ENCODE data around the gene SLC17A4. TPM values are rescaled to one million over a fixed set of nuclear protein-coding genes. Genes with fewer than 3 reads are reported as not detected.

Gene SLC17A4, protein sequence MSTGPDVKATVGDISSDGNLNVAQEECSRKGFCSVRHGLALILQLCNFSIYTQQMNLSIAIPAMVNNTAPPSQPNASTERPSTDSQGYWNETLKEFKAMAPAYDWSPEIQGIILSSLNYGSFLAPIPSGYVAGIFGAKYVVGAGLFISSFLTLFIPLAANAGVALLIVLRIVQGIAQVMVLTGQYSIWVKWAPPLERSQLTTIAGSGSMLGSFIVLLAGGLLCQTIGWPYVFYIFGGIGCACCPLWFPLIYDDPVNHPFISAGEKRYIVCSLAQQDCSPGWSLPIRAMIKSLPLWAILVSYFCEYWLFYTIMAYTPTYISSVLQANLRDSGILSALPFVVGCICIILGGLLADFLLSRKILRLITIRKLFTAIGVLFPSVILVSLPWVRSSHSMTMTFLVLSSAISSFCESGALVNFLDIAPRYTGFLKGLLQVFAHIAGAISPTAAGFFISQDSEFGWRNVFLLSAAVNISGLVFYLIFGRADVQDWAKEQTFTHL
- total RNA-seq (2014; rRNA removed; shearing (Covaris generic)): not detected in 2 replicates

DNA sequence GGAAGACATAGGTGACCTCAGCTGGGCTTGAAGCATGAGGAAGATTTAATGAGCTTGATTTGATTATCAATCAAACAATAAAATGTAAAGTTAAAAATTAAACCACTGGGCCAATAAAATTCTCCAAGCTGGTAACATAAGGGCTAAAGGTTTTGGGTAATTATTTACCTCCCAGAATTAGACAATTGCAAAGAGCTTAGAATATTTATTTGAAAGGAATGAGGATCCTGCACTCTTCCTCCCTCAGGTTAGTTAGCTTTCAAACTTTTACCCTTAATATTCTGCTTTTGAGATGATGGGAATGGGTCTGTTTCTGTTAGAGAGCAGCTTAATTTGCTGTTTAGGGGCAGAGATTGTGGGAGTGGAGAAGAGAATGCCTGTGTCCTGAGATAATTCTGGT, at the start of gene SLC17A4:
Gene SLC17A4 (plus strand): TSS at position 208 of the 400 bp plus-strand sequence. CDS start 7,221 bp downstream, outside the sequence.
- no peak for DNase-seq
- Histone ChIP-seq H3K4me3 (no peak within 1 kb of the TSS), H3K36me3 (no peaks in the 10 kb centered on the region), H3K27ac (no peak within 1 kb of the TSS), H3K27me3 (no peaks in the 10 kb centered on the region), H3K9me3 (replicated peaks) (no peaks in the 10 kb centered on the region), H3K4me1 (no peaks in the 10 kb centered on the region)

DNA sequence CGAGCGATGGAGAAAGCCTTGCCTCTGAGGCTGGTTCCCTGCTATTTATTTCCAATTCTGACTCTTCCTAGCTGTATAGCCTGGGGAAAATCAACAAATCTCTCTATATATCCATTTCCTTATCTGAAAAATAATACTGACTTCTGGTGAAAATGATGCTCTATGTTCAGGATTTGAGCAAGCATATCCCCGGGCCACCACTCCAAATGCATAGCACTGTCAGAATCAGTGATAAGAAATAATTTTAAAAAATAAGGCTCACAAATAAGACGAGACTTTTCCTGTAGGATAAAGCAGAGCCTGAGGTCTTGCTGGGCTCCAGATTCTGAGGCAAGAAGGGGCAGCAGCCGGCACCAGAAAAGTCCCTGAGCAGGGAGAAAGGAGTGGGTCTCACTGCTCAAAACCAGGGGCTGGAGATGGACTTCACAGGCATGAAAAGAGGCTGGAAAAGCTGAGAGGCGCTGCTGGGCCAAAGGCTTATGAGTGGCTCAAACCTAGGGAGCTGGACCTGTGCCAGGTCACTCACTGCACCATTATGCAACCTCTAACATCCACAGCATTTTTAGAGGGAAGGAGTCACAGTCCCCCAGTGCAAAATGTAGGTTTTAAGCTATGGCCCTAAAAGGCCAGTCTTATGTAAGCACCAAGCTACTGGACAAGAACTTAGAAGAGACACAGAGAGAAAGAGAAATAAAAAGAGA, 48.1 kb upstream of the SLC17A4 start:
- Histone ChIP-seq H3K9me3 (replicated peaks) (no peaks in the 10 kb centered on the region), H3K4me1 (no peaks in the 10 kb centered on the region), H3K27me3 (no peaks in the 10 kb centered on the region), H3K27ac (no peak overlapping the region), H3K4me3 (no peak overlapping the region), H3K36me3 (no peaks in the 10 kb centered on the region)
- DNase-seq: peak in 1 of 2 experiments; percentile 14

DNA sequence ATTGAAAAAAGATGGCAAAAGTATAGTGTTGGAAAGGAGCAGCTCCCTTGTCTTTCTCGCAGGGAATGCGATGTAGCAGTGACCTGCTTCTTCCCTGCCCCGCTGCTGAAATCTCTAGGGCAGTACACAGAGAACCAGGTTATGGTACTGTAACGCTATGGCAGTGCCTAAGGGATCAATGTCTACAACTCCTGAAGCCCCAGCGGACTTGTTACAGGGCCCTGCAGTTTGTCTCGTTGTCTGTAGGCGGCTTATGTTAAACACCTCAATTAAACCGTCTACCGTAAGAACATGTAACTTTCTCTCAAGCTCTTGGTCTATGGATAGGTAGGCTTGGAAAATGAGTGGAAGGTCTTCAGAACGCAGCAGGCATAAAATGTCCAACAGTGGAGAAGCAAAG, 44.8 kb upstream of the SLC17A4 start:
- DNase-seq: no peak
- Histone ChIP-seq H3K9me3 (replicated peaks) (no peaks in the 10 kb centered on the region), H3K36me3 (no peaks in the 10 kb centered on the region), H3K27ac (no peak overlapping the region), H3K4me1 (no peaks in the 10 kb centered on the region), H3K4me3 (no peak overlapping the region), H3K27me3 (no peaks in the 10 kb centered on the region)

DNA sequence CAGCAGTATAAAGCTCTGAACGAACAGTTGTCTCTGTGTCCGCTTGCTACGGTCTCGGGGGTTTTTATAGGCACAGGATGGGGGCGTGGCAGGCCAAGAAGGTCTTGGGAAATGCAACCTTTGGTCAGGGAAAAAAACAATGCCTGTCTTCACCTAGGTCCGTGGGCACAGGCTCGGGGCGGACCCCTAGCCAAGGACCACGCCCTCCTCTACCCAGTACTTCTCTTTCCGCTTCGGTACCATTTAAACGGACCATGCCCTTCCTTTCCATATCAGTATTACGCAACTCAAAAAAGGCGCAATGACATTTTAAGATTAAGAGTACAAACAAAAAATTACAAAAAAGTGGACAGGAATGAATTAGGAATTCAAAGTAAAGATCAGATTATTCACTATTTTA, 44.3 kb upstream of the SLC17A4 start:
- Histone ChIP-seq H3K4me1 (no peaks in the 10 kb centered on the region), H3K36me3 (no peaks in the 10 kb centered on the region), H3K27ac (no peak overlapping the region), H3K9me3 (replicated peaks) (no peaks in the 10 kb centered on the region), H3K27me3 (no peaks in the 10 kb centered on the region), H3K4me3 (no peak overlapping the region)
- DNase-seq: no peak

DNA sequence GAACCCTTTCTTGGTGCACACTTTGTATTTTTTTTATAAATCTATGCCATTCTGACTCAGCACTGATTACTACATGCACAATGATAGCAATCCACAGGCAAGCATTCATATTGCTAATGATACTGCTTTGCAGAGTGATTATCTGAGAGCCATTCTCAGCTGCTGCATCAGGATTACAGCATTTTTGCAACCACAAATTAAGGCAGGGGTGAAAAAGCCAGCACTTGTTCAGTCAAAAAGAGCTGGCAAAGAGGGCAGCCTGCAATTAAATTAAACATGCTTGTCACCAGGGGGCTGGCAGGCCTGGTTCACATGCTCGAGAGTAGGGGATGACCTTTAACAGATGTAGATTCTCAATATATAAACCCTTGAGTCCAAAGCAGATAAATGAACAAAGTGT, 40.7 kb upstream of the SLC17A4 start:
- Histone ChIP-seq H3K4me1 (no peaks in the 10 kb centered on the region), H3K27me3 (no peaks in the 10 kb centered on the region), H3K27ac (no peak overlapping the region), H3K4me3 (no peak overlapping the region), H3K9me3 (replicated peaks) (no peaks in the 10 kb centered on the region), H3K36me3 (no peaks in the 10 kb centered on the region)
- DNase-seq: peak; percentile 4 to 27

DNA sequence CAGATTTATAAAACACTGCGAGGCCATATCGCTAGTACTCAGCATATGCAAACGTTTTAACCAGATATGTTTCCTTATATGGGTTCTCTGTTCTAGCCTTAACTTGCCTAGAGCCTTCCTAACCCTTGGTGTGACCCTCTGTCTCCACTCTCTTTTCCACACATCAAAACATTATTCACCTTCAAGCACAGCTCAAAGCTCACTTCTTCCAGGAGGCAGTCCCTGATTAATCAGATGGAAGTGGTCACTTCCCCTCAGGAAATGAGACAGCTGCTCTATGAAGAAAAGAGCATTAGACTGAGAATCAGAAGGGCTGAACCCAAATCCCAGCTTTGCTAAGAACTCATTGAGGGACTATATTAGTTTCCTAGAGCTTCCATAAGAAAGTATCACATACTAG, 39.8 kb upstream of the SLC17A4 start:
- Histone ChIP-seq H3K36me3 (no peaks in the 10 kb centered on the region), H3K27ac (no peak overlapping the region), H3K9me3 (replicated peaks) (no peaks in the 10 kb centered on the region), H3K27me3 (no peaks in the 10 kb centered on the region), H3K4me3 (no peak overlapping the region), H3K4me1 (no peaks in the 10 kb centered on the region)
- peak in 1 of 2 experiments; percentile 8 for DNase-seq

DNA sequence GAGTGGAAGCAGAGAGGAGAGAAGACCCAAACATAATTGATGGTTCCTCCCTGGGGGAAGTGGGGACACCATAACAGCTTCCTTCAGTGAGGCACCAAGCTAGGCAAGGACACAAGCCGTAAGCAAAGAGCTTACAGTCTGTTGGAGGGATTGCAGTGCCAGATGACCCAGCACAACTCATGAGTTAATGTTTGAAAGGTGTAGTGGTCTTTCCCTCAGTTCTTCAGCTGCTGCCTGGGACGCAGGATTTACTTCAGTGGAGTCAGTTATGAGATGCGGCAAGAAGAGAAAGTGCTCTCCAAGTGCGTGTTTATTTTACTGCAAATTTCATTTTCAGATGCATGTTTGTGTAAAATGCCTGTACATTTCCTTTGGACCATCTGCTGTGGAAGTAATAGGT, 38.7 kb upstream of the SLC17A4 start:
- no peak overlapping the region for H3K27ac ChIP-seq
- H3K9me3 ChIP-seq (replicated peaks): no peaks in the 10 kb centered on the region
- no peak overlapping the region for H3K4me3 ChIP-seq
- H3K27me3 ChIP-seq: no peaks in the 10 kb centered on the region
- no peaks in the 10 kb centered on the region for H3K4me1 ChIP-seq
- DNase-seq: no peak
- H3K36me3 ChIP-seq: no peaks in the 10 kb centered on the region

DNA sequence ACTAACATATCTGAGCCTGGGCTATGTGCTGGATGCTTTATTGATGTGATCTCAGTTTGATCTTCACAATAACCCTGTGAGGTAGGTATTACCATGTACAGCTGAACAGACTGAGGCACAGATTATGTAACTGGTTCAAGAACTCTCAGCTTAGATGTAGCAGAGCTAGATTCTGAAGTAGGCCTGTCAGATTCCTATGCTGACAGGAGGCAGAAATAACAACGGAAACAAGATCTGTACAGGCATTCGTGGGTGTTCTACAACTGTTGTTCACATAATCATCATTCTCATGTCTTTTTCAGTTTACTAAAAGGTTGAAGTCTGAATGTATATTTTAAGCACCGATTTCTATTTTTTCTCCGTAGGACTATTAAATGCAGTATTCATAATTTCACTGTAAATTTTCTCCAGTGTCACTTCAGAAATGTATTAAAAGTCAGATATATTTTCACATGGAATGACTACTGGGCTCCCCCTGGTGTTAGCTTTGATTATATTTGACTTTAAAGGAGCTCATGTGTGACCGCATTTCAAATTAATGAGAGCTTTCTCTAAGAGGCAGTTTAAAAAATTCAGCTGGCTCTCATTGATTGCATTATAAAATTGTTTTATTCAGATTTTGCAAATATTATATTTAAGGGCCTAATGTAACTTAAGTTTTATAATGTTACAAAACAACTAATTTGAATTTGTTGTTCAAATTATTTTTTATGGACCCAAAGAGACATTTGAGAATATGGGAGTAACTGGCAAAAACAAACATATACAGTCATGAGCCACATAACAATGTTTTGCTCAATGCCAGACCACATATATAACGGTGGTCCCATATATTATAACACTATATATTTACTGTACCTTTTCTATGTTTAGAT, 36.4 kb upstream of the SLC17A4 start:
- no peaks in the 10 kb centered on the region for H3K27me3 ChIP-seq
- no peak overlapping the region for H3K27ac ChIP-seq
- no peaks in the 10 kb centered on the region for H3K4me1 ChIP-seq
- no peaks in the 10 kb centered on the region for H3K36me3 ChIP-seq
- peak in 1 of 2 experiments; percentile 47 for DNase-seq
- no peak overlapping the region for H3K4me3 ChIP-seq
- no peaks in the 10 kb centered on the region for H3K9me3 ChIP-seq (replicated peaks)

DNA sequence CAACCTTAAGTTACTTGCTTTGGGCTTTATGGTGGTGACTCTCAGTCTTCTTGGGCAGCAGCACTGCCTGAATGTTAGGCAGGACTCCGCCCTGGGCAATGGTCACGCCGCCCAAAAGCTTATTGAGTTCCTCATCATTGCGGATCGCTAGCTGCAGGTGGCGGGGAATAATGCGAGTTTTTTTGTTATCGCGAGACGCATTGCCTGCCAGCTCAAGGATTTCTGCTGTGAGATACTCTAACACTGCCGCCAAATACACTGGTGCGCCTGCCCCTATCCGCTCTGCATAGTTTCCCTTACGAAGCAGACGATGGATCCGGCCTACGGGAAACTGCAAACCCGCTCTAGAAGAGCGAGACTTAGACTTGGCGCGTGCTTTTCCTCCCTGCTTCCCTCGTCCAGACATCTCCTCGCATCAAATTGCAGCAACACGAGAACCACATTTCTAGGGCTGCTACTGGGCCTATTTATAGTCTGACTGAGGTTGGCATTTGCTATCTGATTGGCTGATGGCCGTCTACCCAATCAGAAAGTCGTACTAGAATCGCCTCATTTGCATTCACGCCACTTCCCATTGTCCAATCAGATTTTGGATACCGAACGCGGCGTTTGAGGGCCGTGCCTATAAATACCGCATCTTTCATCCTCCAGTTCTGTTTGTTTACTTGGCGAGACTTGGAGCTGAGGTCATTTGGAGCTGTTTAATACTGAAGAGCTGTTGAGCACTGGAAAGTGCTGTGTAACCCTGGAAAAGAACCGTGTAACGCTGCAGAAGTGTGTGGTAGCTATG, 28.2 kb upstream of the SLC17A4 start:
- no peaks in the 10 kb centered on the region for H3K9me3 ChIP-seq (replicated peaks)
- DNase-seq: no peak

DNA sequence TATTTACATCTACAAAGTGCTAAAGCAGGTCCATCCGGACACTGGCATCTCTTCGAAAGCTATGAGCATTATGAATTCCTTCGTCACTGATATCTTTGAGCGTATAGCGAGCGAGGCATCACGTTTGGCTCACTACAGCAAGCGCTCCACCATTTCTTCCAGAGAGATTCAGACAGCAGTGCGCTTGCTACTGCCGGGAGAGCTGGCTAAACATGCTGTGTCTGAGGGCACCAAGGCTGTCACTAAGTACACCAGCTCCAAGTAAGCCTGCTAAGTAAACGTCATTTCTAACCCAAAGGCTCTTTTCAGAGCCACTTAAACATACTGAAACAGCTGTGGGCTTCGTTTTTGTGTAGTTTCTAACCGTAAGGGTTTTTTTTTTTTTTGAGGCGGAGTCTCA, 27.5 kb upstream of the SLC17A4 start:
- DNase-seq: no peak
- Histone ChIP-seq H3K27me3 (no peaks in the 10 kb centered on the region), H3K27ac (no peak overlapping the region), H3K9me3 (replicated peaks) (no peaks in the 10 kb centered on the region), H3K4me3 (no peak overlapping the region), H3K36me3 (no peaks in the 10 kb centered on the region), H3K4me1 (no peaks in the 10 kb centered on the region)

More for the DNA sequence above, 28.2 kb upstream of the SLC17A4 start:
- Histone ChIP-seq H3K27ac (no peak overlapping the region), H3K36me3 (no peaks in the 10 kb centered on the region), H3K4me3 (no peak overlapping the region), H3K27me3 (no peaks in the 10 kb centered on the region), H3K4me1 (no peaks in the 10 kb centered on the region)

DNA sequence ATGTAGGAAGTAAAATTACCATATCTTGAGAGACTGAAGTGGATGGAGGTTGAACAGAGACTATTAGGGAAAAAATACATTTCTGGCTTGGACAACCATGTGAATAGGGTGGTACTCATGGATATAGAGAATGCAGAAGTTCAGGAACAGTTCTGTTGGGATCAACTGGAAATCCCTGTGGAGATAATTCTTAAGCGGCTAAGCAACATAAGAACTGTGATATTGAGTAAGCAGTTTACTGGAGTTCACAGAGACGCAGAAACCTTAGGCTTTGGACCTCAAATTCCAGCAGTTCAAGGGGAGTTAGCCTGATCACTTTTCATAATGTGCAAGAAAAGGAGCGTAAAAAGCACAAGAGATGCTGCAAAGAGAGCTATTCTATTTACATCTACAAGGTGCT, 23.6 kb upstream of the SLC17A4 start:
- no peak for DNase-seq
- H3K36me3 ChIP-seq: no peaks in the 10 kb centered on the region
- no peak overlapping the region for H3K4me3 ChIP-seq
- H3K9me3 ChIP-seq (replicated peaks): no peaks in the 10 kb centered on the region
- no peaks in the 10 kb centered on the region for H3K4me1 ChIP-seq
- H3K27ac ChIP-seq: no peak overlapping the region
- H3K27me3 ChIP-seq: no peaks in the 10 kb centered on the region

DNA sequence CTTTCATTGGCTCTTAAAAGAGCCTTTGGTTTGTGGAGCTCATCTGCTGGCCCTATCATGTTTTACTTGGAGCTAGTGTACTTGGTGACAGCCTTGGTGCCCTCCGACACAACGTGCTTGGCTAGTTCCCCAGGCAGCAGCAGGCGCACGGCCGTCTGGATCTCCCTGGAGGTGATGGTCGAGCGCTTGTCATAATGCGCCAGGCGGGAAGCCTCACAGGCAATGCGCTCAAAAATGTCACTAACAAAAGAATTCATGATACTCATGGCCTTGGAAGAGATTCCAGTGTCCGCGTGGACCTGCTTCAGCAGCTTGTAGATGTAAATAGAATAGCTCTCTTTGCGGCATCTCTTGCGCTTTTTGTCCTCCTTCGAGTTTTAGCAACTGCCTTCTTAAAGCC, 22.8 kb upstream of the SLC17A4 start:
- Histone ChIP-seq H3K9me3 (replicated peaks) (no peaks in the 10 kb centered on the region), H3K27me3 (no peaks in the 10 kb centered on the region), H3K4me1 (no peaks in the 10 kb centered on the region), H3K4me3 (no peak overlapping the region), H3K27ac (no peak overlapping the region), H3K36me3 (no peaks in the 10 kb centered on the region)
- DNase-seq: no peak

DNA sequence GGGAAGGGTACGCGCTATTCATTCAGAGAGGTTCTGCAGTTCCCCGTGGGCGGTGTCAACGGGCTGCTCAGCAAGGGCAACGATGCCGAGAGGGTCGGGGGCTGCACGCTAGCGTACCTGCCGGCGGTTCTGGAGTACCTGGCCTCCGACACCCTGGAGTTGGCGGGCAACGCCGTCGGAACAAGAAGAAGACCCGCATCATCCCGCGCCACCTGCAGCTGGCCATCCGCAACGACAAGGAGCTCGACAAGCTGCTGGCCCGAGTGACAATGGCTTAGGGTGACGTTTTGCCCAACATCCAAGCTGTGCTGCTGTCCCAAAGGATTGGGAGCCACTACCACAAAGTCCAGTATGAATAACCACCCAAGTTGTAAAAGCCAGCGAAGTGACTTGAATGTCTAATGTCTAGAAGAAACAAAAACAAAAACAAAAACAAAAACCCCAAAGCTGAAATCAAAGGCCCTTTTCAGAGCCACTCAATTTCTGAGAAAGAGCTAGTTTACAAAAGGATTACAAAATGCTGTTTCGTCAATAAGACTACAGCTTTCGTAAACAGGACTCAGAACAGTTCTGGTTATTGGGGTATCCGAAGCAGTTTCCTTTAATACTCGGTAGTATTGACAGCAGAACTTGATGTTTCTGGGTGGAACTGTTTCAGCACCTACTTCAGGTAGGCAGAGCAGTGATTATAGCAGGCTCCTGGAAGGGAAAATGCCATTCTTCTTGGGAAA, 21.9 kb upstream of the SLC17A4 start:
- H3K4me3 ChIP-seq: no peak overlapping the region
- DNase-seq: no peak
- H3K27me3 ChIP-seq: no peaks in the 10 kb centered on the region
- H3K36me3 ChIP-seq: no peaks in the 10 kb centered on the region
- no peaks in the 10 kb centered on the region for H3K9me3 ChIP-seq (replicated peaks)
- H3K4me1 ChIP-seq: no peaks in the 10 kb centered on the region
- H3K27ac ChIP-seq: no peak overlapping the region

All from SJCRH30 (cell line).